Smooth muscle cell (in vitro differentiated cells): ENCODE measurements around the gene TRO. TPM values are rescaled to one million over a fixed set of nuclear protein-coding genes. Genes with fewer than 3 reads are reported as not detected.

Experiments
- DNase-seq: peaks from one replicate; lab custom pipeline; 2025; ENCODE audit not compliant: unreplicated experiment; lab: John Stamatoyannopoulos, UW
- H2AFZ ChIP-seq: fragments of 200-600 bp; sonication (generic); 2 replicates; pipeline ENCODE4 v1.6.0; 2016; ENCODE audit warnings: antibody characterized with exemption, low read depth, mild to moderate bottlenecking
- H3F3A ChIP-seq: fragments of 200-600 bp; sonication (generic); 2 replicates; pipeline ENCODE4 v1.6.0; 2017; ENCODE audit warnings: antibody characterized with exemption, low read depth
- H3K27ac ChIP-seq: fragments of 200-600 bp; sonication (generic); 2 replicates; pipeline ENCODE4 v1.5.1; 2016; ENCODE audit warnings: low read depth, mild to moderate bottlenecking
- H3K27me3 ChIP-seq: fragments of 200-600 bp; sonication (generic); 2 replicates; pipeline ENCODE4 v1.6.1; 2016; ENCODE audit warnings: low read depth, mild to moderate bottlenecking
- H3K36me3 ChIP-seq: fragments of 200-600 bp; sonication (generic); 2 replicates; pipeline ENCODE4 v1.5.1; 2016; ENCODE audit warnings: low read depth
- H3K4me1 ChIP-seq: fragments of 200-600 bp; sonication (generic); 2 replicates; pipeline ENCODE4 v1.5.1; 2016; ENCODE audit warnings: low read depth
- H3K4me2 ChIP-seq: fragments of 200-600 bp; sonication (generic); 2 replicates; pipeline ENCODE4 v1.6.0; 2016; ENCODE audit warnings: mild to moderate bottlenecking
- H3K4me3 ChIP-seq: fragments of 200-600 bp; sonication (generic); 2 replicates; pipeline ENCODE4 v1.5.1; 2016; ENCODE audit warnings: mild to moderate bottlenecking
- H3K79me2 ChIP-seq: fragments of 200-600 bp; sonication (generic); 2 replicates; pipeline ENCODE4 v1.6.0; 2016; ENCODE audit warnings: low read depth, mild to moderate bottlenecking
- H3K9ac ChIP-seq: fragments of 200-600 bp; sonication (generic); 2 replicates; pipeline ENCODE4 v1.6.0; 2016; ENCODE audit warnings: low read depth
- H3K9me3 ChIP-seq: fragments of 200-600 bp; sonication (generic); replicated peaks from 2 replicates; pipeline ENCODE4 v1.5.1; 2016; ENCODE audit warnings: low read depth
- H4K20me1 ChIP-seq: fragments of 200-600 bp; sonication (generic); 2 replicates; pipeline ENCODE4 v1.6.0; 2016; ENCODE audit warnings: low read depth
- CTCF ChIP-seq: fragments of 200-600 bp; sonication (generic); IDR thresholded peaks from 2 replicates; pipeline ENCODE4 v1.5.1; 2017; ENCODE audit warnings: borderline replicate concordance, mild to moderate bottlenecking, antibody characterized with exemption; ENCODE audit not compliant: insufficient read depth, poor library complexity, severe bottlenecking
- WGBS: methylation state at CpG from one replicate; pipeline ENCODE4 v1.1.7; 2016; ENCODE audit warnings: low lambda C conversion rate; 5-methylcytosine and 5-hydroxymethylcytosine counted together
- polyA plus RNA-seq: library from polyadenylated mRNA; unstranded; fragments of >200 nt; fragmentation: Nextera tagmentation; extraction: Ambion mirVana; gene quantifications from 2 replicates; pipeline ENCODE4 v1.2.1, GENCODE V29; 2016
- total RNA-seq: library from RNA; depleted of rRNA; stranded (reverse); fragments of >200 nt; gene quantifications from 2 replicates; pipeline ENCODE4 v1.2.3, GENCODE V29; 2014

The TRO gene
- total and polyA plus RNA-seq, 2 experiments from 2014 or later: 60.0 to 98.6 TPM

- WGBS: 72% methylated on average over 2 of the region's 2 CpGs
- no peak for TF ChIP-seq CTCF
- H3K4me3 ChIP-seq: no peak overlapping the region
These were observed 10.5 kb downstream of the TRO start for GRCh38 chrX:54931107-54931506.

GRCh38 chrX:54933150-54933826 is 12.7 kb downstream of the TRO start:
- Histone ChIP-seq H3K79me2 (no peaks in the 10 kb centered on the region), H2AFZ (no peak overlapping the region), H3F3A (no peaks in the 10 kb centered on the region), H3K27me3 (no peaks in the 10 kb centered on the region), H3K4me1 (no peaks in the 10 kb centered on the region), H3K9me3 (no peaks in the 10 kb centered on the region), H3K9ac (no peak overlapping the region), H3K36me3 (no peaks in the 10 kb centered on the region), H3K4me2 (no peak overlapping the region), H3K4me3 (no peak overlapping the region), H4K20me1 (no peaks in the 10 kb centered on the region), H3K27ac (no peak overlapping the region)
- TF ChIP-seq CTCF: no peak
- no peak for DNase-seq
- WGBS: 85% methylated on average over 10 of the region's 10 CpGs

More at GRCh38 chrX:54931107-54931506, 10.5 kb downstream of the TRO start:
- no peak for DNase-seq
- H2AFZ ChIP-seq: no peak overlapping the region
- H4K20me1 ChIP-seq: no peaks in the 10 kb centered on the region
- no peaks in the 10 kb centered on the region for H3F3A ChIP-seq
- no peaks in the 10 kb centered on the region for H3K79me2 ChIP-seq
- H3K4me2 ChIP-seq: no peak overlapping the region
- H3K4me1 ChIP-seq: no peaks in the 10 kb centered on the region
- H3K27ac ChIP-seq: no peak overlapping the region
- no peak overlapping the region for H3K9ac ChIP-seq
- H3K9me3 ChIP-seq: no peaks in the 10 kb centered on the region
- H3K36me3 ChIP-seq: no peaks in the 10 kb centered on the region
- no peaks in the 10 kb centered on the region for H3K27me3 ChIP-seq

GRCh38 chrX:54934058-54934457 is 13.4 kb downstream of the TRO start:
- Histone ChIP-seq H2AFZ (no peak overlapping the region), H3K9ac (no peak overlapping the region), H3K4me2 (no peak overlapping the region), H3K27ac (no peak overlapping the region), H3K27me3 (no peaks in the 10 kb centered on the region), H3K36me3 (no peaks in the 10 kb centered on the region), H4K20me1 (no peaks in the 10 kb centered on the region), H3K79me2 (no peaks in the 10 kb centered on the region), H3K9me3 (no peaks in the 10 kb centered on the region), H3K4me3 (no peak overlapping the region), H3F3A (no peaks in the 10 kb centered on the region), H3K4me1 (no peaks in the 10 kb centered on the region)
- WGBS: 69% methylated on average over 6 of the region's 6 CpGs
- no peak for DNase-seq
- no peak for TF ChIP-seq CTCF

- WGBS: 83% methylated on average over 3 of the region's 3 CpGs
- no peaks in the 10 kb centered on the region for H3K27me3 ChIP-seq
- no peak overlapping the region for H3K9ac ChIP-seq
- no peak for DNase-seq
- H4K20me1 ChIP-seq: no peaks in the 10 kb centered on the region
- no peak overlapping the region for H3K4me2 ChIP-seq
- H3K9me3 ChIP-seq: no peaks in the 10 kb centered on the region
- TF ChIP-seq CTCF: no peak
- H2AFZ ChIP-seq: no peak overlapping the region
- H3K4me3 ChIP-seq: no peak overlapping the region
- no peaks in the 10 kb centered on the region for H3K4me1 ChIP-seq
- H3F3A ChIP-seq: no peaks in the 10 kb centered on the region
- H3K27ac ChIP-seq: no peak overlapping the region
- H3K79me2 ChIP-seq: no peaks in the 10 kb centered on the region
- H3K36me3 ChIP-seq: no peaks in the 10 kb centered on the region
These were observed 14.3 kb downstream of the TRO start for GRCh38 chrX:54934890-54935289.
